EL (cell line): ENCODE measurements around the gene IL10.

Experiments used
- DNase-seq: peaks from one replicate; pipeline ENCODE4 v3.0.0-alpha.2; 2016

Gene IL10

GRCh38 chr1:206772243-206772937, at the start of gene IL10:
Gene IL10 (minus strand): TSS chr1:206772494. CDS start chr1:206772435, 59 bp downstream.
- DNase-seq = no peak

- no peak for DNase-seq
Observed at GRCh38 chr1:206821493-206821892, 49.2 kb upstream of the IL10 start.

- DNase-seq = no peak
Observed at GRCh38 chr1:206816390-206817287, 44.3 kb upstream of the IL10 start.

GRCh38 chr1:206814716-206815341, 42.5 kb upstream of the IL10 start:
- DNase-seq = peak; percentile 67

GRCh38 chr1:206812471-206812870, 40.2 kb upstream of the IL10 start:
- peak; percentile 34 for DNase-seq

DNA sequence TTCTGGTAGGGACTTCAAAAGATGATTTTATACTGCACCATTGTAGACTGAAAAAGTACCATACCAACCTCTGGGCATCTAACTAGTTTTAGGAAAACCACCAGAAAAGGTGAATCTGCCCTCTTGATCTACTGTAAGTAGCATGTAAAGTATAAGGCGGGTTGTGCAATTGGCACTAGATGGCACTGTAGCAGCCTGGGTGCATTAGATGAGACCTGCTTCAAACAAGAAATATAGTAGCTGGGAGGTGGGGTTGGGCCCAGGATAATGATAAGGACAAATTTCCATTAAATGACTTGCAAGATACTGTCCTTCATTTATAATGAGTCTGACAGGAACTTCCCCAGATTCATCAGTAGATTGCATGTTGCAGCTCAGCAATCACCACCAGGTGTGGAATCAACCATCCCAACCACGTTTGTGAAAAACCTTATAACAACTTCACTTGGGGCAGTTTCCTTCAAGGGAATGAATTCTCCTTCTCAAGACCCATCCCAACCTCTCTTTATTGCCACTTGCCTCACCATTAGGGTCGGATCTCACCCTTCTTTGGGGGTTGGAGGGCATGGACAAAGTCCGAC, 37.3 kb upstream of the IL10 start:
- peak; percentile 37 for DNase-seq

DNA sequence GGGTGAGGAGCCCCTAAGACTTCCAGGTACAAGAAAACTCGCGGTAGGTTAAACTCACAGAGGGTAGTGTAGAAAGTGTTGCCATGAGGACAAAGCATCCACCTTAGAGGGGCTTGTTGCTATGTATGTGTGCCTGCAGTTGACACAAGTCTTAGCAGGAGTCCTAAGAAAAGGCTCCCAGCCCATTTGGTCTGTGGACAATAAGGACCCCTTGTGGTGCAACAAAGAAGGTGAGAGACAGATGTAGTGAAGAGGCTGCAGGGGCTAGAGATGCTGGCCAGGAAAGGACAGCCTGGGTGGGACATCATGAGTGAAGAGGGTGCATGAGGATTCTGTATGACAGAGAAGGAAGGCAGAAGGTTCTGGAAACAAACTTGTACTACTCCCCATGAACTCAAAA, 36.3 kb upstream of the IL10 start:
- DNase-seq = peak; percentile 43

GRCh38 chr1:206805357-206805756, 33.1 kb upstream of the IL10 start:
- DNase-seq = no peak

GRCh38 chr1:206804156-206804737, 32.0 kb upstream of the IL10 start:
- DNase-seq = peak; percentile 11

- no peak for DNase-seq
Observed at GRCh38 chr1:206803221-206803730, 31.0 kb upstream of the IL10 start.

DNA sequence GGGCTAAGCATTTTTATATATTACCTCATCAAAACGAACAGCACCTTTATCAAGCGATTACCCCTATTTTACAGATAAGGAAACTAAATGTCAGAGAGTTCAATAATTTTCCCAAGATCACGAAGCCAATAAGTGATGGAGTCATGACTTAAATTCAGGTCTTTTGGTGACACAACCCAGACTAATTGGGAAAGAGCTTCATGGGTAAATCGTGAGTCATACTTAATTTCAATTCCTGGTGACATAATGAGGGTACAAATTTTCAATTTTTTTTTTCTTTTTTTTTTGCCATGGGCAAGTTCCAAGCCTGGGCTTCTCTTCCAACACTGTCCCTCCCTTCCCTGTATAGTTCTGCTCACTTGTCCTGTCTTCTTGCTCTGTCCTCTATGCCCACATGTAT, 30.1 kb upstream of the IL10 start:
- no peak for DNase-seq

DNA sequence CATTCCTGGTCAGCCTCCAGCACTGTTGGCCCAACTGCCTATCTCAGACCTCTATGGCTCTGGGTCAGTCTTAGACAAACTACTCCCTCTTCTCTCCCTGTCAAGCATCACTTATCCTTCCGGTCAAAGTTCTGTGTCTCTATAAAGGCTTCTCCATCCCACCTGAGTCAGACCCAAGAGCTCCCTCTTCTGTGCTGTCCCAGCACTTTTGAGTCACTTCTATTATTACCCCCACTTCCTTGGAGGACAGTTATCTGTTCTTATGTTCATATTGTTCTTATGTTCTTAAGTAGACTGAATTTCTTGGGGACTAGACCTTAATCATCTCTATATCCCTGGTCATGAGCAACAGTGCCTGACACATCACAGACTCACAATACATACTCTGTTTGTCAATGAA, 29.2 kb upstream of the IL10 start:
- no peak for DNase-seq

GRCh38 chr1:206800891-206801290, 28.6 kb upstream of the IL10 start:
- DNase-seq = no peak

GRCh38 chr1:206800411-206800810, 28.1 kb upstream of the IL10 start:
- no peak for DNase-seq

DNA sequence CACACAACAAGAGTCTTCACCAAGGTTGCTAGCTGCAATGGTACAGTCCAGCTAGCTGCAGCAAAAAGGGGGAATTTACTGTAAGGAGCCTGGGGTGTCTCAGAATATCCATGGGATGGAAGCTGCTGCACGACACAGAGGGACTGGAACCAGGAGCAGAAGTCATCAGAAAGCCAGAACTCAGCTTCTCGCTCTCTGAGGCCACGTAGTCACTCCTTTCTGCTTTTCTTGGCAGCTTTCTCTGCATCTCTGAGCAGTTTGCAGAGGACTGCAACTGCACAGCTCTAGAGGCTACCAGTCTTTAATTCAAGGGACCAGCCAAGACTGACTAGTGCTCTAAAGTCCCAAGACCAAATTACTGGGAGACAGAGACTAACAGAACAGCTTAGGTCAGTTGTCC, 27.0 kb upstream of the IL10 start:
- DNase-seq = no peak

- no peak for DNase-seq
Observed at GRCh38 chr1:206798384-206798996, 26.2 kb upstream of the IL10 start.

DNA sequence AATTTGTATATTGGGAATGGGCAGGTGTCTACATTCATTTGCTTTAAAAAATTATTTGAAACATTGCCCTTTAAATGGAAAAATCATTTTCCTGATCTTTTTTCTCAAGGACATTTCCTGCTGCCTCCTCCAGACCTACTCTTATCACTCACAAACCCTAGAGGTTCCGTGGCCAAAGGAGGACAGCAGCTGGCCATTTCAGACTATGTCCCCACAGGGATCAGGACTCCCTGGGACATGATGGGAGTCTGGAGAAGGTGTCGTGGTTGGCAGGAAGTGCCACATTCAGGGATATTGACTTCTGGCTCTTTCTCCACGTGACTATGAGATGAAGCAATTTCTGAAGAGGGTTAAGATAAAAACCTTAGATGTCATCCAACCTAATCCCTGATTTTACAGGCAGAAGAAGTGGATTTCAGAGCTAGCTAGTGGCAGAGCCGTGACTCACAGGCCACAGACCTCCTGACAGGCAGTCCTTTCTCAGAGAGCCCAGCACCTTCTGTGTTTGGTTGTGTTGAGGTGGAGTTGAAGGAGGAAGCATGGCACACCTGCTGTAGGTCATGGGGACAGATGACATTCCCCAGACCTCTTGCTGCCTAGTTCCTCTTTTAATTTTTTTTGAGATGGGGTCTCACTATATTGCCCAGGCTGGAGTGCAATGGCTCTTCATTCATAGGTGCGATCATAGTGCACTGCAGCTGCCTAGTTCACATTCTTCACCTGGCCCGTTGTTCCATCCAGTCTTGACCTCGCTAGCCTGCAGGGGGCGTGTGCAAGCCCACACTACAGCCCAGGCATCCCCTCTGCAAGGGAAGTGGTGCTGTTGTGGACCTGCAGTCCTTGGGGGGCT, 25.5 kb upstream of the IL10 start:
- no peak for DNase-seq

DNA sequence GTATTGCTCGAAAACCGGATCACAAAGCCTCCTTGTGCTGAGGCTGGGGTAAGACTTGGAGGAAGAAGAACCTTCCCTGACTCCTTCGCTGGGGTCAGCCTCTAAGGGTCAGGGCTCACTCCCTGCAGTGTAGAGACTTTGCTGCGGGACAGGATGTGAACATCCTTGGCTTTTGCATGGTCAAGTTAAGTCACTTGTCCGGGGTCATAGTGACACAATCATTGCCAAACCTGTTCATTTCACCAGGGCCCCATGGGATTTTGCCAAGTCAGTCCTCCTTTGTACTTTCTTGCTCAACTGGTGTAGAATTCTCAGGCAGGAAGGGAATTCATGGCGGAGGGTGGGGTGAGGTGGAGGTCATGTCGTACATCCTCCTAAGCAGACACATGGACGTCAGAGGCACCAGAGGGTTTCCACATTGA, 24.7 kb upstream of the IL10 start:
- no peak for DNase-seq

GRCh38 chr1:206796116-206796515, 23.8 kb upstream of the IL10 start:
- DNase-seq = no peak

- DNase-seq = no peak
Observed at GRCh38 chr1:206794294-206794908, 22.1 kb upstream of the IL10 start.

DNA sequence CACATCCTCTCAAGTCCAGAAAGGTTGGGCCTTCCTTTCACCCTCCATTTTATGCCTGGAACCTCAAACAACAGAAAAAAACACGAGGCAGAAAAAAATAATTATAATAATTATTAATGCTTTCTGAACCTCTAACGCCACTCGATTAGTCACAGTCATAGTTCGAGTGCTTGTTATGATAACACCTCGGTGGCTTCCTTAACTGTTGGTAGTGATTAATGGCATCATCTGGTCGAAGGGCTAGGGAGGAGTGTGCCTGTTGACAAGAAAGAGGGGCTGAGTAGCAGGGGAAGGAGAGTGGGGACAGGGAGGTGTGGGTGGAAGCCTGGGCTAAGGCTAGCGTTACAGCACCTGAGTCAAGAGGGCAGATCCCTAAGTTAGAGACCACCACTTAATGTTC, 21.3 kb upstream of the IL10 start:
- no peak for DNase-seq
